HEK293 (cell line): ENCODE results near the gene LRCH1.

Experiments
- BCL11A ChIP-seq: fragments of 450-650 bp; formaldehyde crosslinking; IDR thresholded peaks from 2 replicates; pipeline ENCODE4 v1.5.1; 2016; ENCODE audit warnings: low read depth, missing biosample characterization, missing genetic modification characterization
- KLF9 ChIP-seq: fragments of 450-650 bp; formaldehyde crosslinking; IDR thresholded peaks from 2 replicates; pipeline ENCODE4 v1.5.1; 2016; ENCODE audit warnings: missing biosample characterization, missing genetic modification characterization, low read depth
- OVOL3 ChIP-seq: fragments of 450-650 bp; formaldehyde crosslinking; IDR thresholded peaks from 2 replicates; pipeline ENCODE4 v1.5.1; 2016; ENCODE audit warnings: missing biosample characterization, missing genetic modification characterization
- SCRT2 ChIP-seq: fragments of 450-650 bp; formaldehyde crosslinking; IDR thresholded peaks from 2 replicates; pipeline ENCODE4 v1.5.1; 2016; ENCODE audit warnings: missing biosample characterization, missing genetic modification characterization
- TCF7L2 ChIP-seq: IDR thresholded peaks from 2 replicates; pipeline ENCODE4 v1.6.1; 2011; ENCODE audit warnings: low read depth, mild to moderate bottlenecking, inconsistent platforms, low read length, moderate library complexity, borderline replicate concordance
- ZBTB10 ChIP-seq: fragments of 450-650 bp; formaldehyde crosslinking; IDR thresholded peaks from 2 replicates; pipeline ENCODE4 v1.5.1; 2016; ENCODE audit warnings: missing biosample characterization, missing genetic modification characterization
- ZBTB26 ChIP-seq: fragments of 450-650 bp; formaldehyde crosslinking; optimal IDR thresholded peaks from 2 replicates; pipeline ENCODE3; 2016; ENCODE audit warnings: missing biosample characterization, mild to moderate bottlenecking, missing genetic modification characterization
- ZBTB44 ChIP-seq: fragments of 450-650 bp; IDR thresholded peaks from 2 replicates; pipeline ENCODE4 v1.5.1; 2018; ENCODE audit warnings: missing biosample characterization, mild to moderate bottlenecking, missing genetic modification characterization
- ZEB2 ChIP-seq: fragments of 450-650 bp; formaldehyde crosslinking; IDR thresholded peaks from 2 replicates; pipeline ENCODE4 v1.5.1; 2016; ENCODE audit warnings: missing biosample characterization, missing genetic modification characterization
- ZFP41 ChIP-seq: fragments of 450-650 bp; formaldehyde crosslinking; IDR thresholded peaks from 2 replicates; pipeline ENCODE4 v1.5.1; 2016; ENCODE audit warnings: missing biosample characterization, missing genetic modification characterization, borderline replicate concordance
- ZNF10 ChIP-seq: fragments of 450-650 bp; formaldehyde crosslinking; IDR thresholded peaks from 2 replicates; pipeline ENCODE4 v1.5.1; 2017; ENCODE audit warnings: missing biosample characterization, missing genetic modification characterization
- ZNF155 ChIP-seq: fragments of 450-650 bp; formaldehyde crosslinking; IDR thresholded peaks from 2 replicates; pipeline ENCODE4 v1.5.1; 2016; ENCODE audit warnings: missing biosample characterization, missing genetic modification characterization
- ZNF211 ChIP-seq: fragments of 450-650 bp; formaldehyde crosslinking; IDR thresholded peaks from 2 replicates; pipeline ENCODE4 v1.5.1; 2016; ENCODE audit warnings: low read depth, missing biosample characterization, missing genetic modification characterization
- ZNF341 ChIP-seq: fragments of 450-650 bp; formaldehyde crosslinking; IDR thresholded peaks from 2 replicates; pipeline ENCODE4; 2016; ENCODE audit warnings: low read depth, missing biosample characterization, missing genetic modification characterization
- ZNF521 ChIP-seq: fragments of 450-650 bp; formaldehyde crosslinking; IDR thresholded peaks from 2 replicates; pipeline ENCODE4 v1.5.1; 2017; ENCODE audit warnings: missing biosample characterization, mild to moderate bottlenecking, missing genetic modification characterization
- ZNF548 ChIP-seq: fragments of 450-650 bp; formaldehyde crosslinking; IDR thresholded peaks from 2 replicates; pipeline ENCODE4 v1.5.1; 2016; ENCODE audit warnings: missing biosample characterization, missing genetic modification characterization
- ZNF639 ChIP-seq: fragments of 450-650 bp; formaldehyde crosslinking; IDR thresholded peaks from 2 replicates; pipeline ENCODE4 v1.5.1; 2016; ENCODE audit warnings: missing biosample characterization, missing genetic modification characterization
- ZNF658 ChIP-seq: fragments of 450-650 bp; formaldehyde crosslinking; IDR thresholded peaks from 2 replicates; pipeline ENCODE4; 2016; ENCODE audit warnings: missing biosample characterization, missing genetic modification characterization
- ZNF76 ChIP-seq: fragments of 450-650 bp; formaldehyde crosslinking; IDR thresholded peaks from 2 replicates; pipeline ENCODE4; 2016; ENCODE audit warnings: low read depth, missing biosample characterization, missing genetic modification characterization, borderline replicate concordance
- ZNF830 ChIP-seq: fragments of 450-650 bp; IDR thresholded peaks from 2 replicates; pipeline ENCODE4 v1.5.0; 2018; ENCODE audit warnings: missing biosample characterization, missing genetic modification characterization, low read depth, mild to moderate bottlenecking, moderate library complexity
- ZXDB ChIP-seq: fragments of 450-650 bp; formaldehyde crosslinking; IDR thresholded peaks from 2 replicates; pipeline ENCODE4 v1.5.1; 2016; ENCODE audit warnings: missing biosample characterization, missing genetic modification characterization
- TF ChIP-seq, protein P1 (sequence below): fragments of 450-650 bp; formaldehyde crosslinking; IDR thresholded peaks from 2 replicates; pipeline ENCODE4 v1.5.1; 2016; ENCODE audit warnings: missing biosample characterization, missing genetic modification characterization
- TF ChIP-seq, protein P2 (sequence below): fragments of 450-650 bp; formaldehyde crosslinking; IDR thresholded peaks from 2 replicates; pipeline ENCODE4 v1.5.1; 2016; ENCODE audit warnings: missing biosample characterization, missing genetic modification characterization
- TF ChIP-seq, protein P3 (sequence below): fragments of 450-650 bp; formaldehyde crosslinking; IDR thresholded peaks from 2 replicates; pipeline ENCODE4 v1.5.1; 2016; ENCODE audit warnings: missing biosample characterization, missing genetic modification characterization

The LRCH1 gene

DNA sequence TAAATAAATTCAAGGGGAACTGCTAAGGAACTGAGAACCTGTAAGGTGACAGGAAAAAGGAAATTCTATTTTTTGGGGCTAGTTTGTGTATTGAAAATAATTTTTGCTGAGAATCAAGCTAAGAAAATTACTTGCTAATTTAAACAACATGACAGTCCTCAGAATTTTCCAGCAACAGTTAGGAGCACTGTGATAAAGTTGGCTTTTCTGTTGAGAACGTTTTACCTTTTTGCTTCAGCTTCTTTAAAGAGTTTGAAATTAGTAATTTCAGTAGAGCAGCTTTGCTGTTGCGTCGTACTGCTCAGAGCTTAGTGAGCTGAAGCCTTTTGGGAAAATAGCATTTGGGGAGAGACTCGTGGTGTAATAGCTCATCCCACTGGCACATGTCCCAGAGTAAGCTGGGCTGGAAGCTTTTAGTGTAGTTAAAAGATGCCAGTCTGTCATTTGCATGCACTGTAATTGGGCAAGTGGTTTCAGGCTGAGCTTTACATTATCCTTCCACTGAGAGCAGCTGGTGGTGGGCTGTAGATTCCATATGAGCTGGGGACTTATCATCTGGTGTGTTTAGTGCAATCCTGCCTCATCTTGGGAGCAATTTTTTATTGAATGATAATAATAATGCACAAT is 69.8 kb downstream of the LRCH1 start (continued):
- no peak for TF ChIP-seq ZNF639 (tag by site-specific recombination)
- no peak for TF ChIP-seq ZNF548 (tag by site-specific recombination)
- peak; percentile 37; the same call in 1 of the 2 replicates for TF ChIP-seq ZBTB44 (tag by site-specific recombination)
- TF ChIP-seq ZNF341 (tag by site-specific recombination), result peak; percentile 40
- TF ChIP-seq ZNF211 (tag by site-specific recombination), result no peak
- no peak for TF ChIP-seq ZNF155 (tag by site-specific recombination)
- TF ChIP-seq ZBTB26 (tag by site-specific recombination), result no peak
- TF ChIP-seq, protein P1, sequence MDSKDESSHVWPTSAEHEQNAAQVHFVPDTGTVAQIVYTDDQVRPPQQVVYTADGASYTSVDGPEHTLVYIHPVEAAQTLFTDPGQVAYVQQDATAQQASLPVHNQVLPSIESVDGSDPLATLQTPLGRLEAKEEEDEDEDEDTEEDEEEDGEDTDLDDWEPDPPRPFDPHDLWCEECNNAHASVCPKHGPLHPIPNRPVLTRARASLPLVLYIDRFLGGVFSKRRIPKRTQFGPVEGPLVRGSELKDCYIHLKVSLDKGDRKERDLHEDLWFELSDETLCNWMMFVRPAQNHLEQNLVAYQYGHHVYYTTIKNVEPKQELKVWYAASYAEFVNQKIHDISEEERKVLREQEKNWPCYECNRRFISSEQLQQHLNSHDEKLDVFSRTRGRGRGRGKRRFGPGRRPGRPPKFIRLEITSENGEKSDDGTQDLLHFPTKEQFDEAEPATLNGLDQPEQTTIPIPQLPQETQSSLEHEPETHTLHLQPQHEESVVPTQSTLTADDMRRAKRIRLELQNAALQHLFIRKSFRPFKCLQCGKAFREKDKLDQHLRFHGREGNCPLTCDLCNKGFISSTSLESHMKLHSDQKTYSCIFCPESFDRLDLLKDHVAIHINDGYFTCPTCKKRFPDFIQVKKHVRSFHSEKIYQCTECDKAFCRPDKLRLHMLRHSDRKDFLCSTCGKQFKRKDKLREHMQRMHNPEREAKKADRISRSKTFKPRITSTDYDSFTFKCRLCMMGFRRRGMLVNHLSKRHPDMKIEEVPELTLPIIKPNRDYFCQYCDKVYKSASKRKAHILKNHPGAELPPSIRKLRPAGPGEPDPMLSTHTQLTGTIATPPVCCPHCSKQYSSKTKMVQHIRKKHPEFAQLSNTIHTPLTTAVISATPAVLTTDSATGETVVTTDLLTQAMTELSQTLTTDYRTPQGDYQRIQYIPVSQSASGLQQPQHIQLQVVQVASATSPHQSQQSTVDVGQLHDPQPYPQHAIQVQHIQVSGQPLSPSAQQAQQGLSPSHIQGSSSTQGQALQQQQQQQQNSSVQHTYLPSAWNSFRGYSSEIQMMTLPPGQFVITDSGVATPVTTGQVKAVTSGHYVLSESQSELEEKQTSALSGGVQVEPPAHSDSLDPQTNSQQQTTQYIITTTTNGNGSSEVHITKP (tag by site-specific recombination), result peak; percentile 33; the same call in 1 of the 2 replicates
- no peak for TF ChIP-seq OVOL3 (tag by site-specific recombination)
- TF ChIP-seq BCL11A (tag by site-specific recombination), result no peak
- TF ChIP-seq ZXDB (tag by site-specific recombination), result no peak
- peak; percentile 46; the same call in 1 of the 2 replicates for TF ChIP-seq ZEB2
- no peak for TF ChIP-seq ZFP41 (tag by site-specific recombination)
- no peak; the same call in 1 of the 2 replicates for TF ChIP-seq ZNF76 (tag by site-specific recombination)
- no peak for TF ChIP-seq ZNF658 (tag by site-specific recombination)
- no peak for TF ChIP-seq ZNF830 (tag by site-specific recombination)
- TF ChIP-seq, protein P2, sequence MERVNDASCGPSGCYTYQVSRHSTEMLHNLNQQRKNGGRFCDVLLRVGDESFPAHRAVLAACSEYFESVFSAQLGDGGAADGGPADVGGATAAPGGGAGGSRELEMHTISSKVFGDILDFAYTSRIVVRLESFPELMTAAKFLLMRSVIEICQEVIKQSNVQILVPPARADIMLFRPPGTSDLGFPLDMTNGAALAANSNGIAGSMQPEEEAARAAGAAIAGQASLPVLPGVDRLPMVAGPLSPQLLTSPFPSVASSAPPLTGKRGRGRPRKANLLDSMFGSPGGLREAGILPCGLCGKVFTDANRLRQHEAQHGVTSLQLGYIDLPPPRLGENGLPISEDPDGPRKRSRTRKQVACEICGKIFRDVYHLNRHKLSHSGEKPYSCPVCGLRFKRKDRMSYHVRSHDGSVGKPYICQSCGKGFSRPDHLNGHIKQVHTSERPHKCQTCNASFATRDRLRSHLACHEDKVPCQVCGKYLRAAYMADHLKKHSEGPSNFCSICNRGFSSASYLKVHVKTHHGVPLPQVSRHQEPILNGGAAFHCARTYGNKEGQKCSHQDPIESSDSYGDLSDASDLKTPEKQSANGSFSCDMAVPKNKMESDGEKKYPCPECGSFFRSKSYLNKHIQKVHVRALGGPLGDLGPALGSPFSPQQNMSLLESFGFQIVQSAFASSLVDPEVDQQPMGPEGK (tag by site-specific recombination), result 0 out of 2 replicates have a peak, but pooled peaks have one; percentile 11
- TF ChIP-seq ZBTB10, result no peak
- no peak for TF ChIP-seq ZNF521
- TF ChIP-seq SCRT2, result 0 out of 2 replicates have a peak, but pooled peaks have one; percentile 20
- TF ChIP-seq ZNF10 (tag by site-specific recombination), result 0 out of 2 replicates have a peak, but pooled peaks have one; percentile 23
- TF ChIP-seq, protein P3, sequence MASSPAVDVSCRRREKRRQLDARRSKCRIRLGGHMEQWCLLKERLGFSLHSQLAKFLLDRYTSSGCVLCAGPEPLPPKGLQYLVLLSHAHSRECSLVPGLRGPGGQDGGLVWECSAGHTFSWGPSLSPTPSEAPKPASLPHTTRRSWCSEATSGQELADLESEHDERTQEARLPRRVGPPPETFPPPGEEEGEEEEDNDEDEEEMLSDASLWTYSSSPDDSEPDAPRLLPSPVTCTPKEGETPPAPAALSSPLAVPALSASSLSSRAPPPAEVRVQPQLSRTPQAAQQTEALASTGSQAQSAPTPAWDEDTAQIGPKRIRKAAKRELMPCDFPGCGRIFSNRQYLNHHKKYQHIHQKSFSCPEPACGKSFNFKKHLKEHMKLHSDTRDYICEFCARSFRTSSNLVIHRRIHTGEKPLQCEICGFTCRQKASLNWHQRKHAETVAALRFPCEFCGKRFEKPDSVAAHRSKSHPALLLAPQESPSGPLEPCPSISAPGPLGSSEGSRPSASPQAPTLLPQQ (tag by site-specific recombination), result no peak
- no peak for TF ChIP-seq KLF9 (tag by site-specific recombination)
- no peak for TF ChIP-seq TCF7L2
